Ovary (tissue), 9 donors: ENCODE measurements around the gene GRIK4. TPM values are rescaled to one million over a fixed set of nuclear protein-coding genes. Genes with fewer than 3 reads are reported as not detected.
"Not testable (repeated sequence)": the region's sequence is repeated elsewhere in the genome, so short reads cannot be mapped to it uniquely, and the experiment has no call there.

Experiments
- DNase-seq, 5 donors: peaks; one replicate each; pipeline ENCODE4 v3.0.0-alpha.2; 2019 to 2020
- H3K27ac ChIP-seq, 2 donors: fragments of 200-600 bp; one replicate each; pipeline versions ENCODE4 v1.5.1 to v1.8.0; 2019 to 2022
- H3K27me3 ChIP-seq: fragments of 200-600 bp; one replicate; pipeline ENCODE4 v1.8.0; 2022
- H3K36me3 ChIP-seq: fragments of 200-600 bp; sonication (generic); one replicate; pipeline ENCODE4 v1.5.1; 2019
- H3K4me1 ChIP-seq: one replicate; pipeline ENCODE4 v1.8.1; 2013; ENCODE audit warnings: mild to moderate bottlenecking, moderate library complexity; ENCODE audit not compliant: insufficient read depth
- H3K4me3 ChIP-seq: fragments of 200-600 bp; sonication (generic); one replicate; pipeline ENCODE4 v1.5.1; 2017
- H3K9me3 ChIP-seq, 2 donors: fragments of 200-600 bp in 1 of 2; sonication (generic) in 1 of 2; one replicate each; pipeline versions ENCODE4 v1.5.1 to v1.8.1; 2013 to 2019; ENCODE audit warnings: mild to moderate bottlenecking in 1 of 2, moderate library complexity in 1 of 2
- CTCF ChIP-seq, 3 donors: fragments of 450-650 bp in 2 of 3; fragments of 200-600 bp in 1 of 3; IDR thresholded peaks; one replicate each; pipeline versions ENCODE4 v1.5.1 to v1.8.0; 2016 to 2022; ENCODE audit warnings: antibody characterized with exemption in 3 of 3, mild to moderate bottlenecking in 1 of 3
- EP300 ChIP-seq: sonication (generic); formaldehyde crosslinking; IDR thresholded peaks from one replicate; pipeline ENCODE4 v1.6.1; 2017; ENCODE audit warnings: antibody characterized with exemption
- POLR2A ChIP-seq: fragments of 450-650 bp; IDR thresholded peaks from one replicate; pipeline ENCODE4 v1.6.1; 2017; ENCODE audit warnings: antibody characterized with exemption, mild to moderate bottlenecking, moderate library complexity
- whole genome bisulfite sequencing, 3 donors: extraction: QIAGEN DNeasy Blood & Tissue Kit in 1 of 3; methylation state at CpG; one replicate each; pipeline versions ENCODE4 v1.1.5 to v1.1.7; 2013 to 2017; 5-methylcytosine and 5-hydroxymethylcytosine counted together
- intact Hi-C, 4 donors: fragments of 100-400 bp; cut with DNase I; formaldehyde crosslinking; loops; one replicate each; pipeline versions ENCODE4 v1.11.0 to v1.15.1; 2022 to 2023
- polyA plus RNA-seq, 2 donors: library from polyadenylated mRNA; stranded (reverse); fragments of 200-250 nt in 1 of 2; fragments of 350-450 nt in 1 of 2; fragmentation: Illumina TruSeq in 1 of 2; extraction: RNeasy Lipid Tissue Mini Kit (QIAGEN cat#74804) in 1 of 2; gene quantifications; one replicate each; pipeline ENCODE4 v1.2.3, GENCODE V29; 2013 to 2014
- total RNA-seq, 7 donors: library from RNA; depleted of rRNA in 2 of 7; stranded (reverse); fragments of >200 nt in 2 of 7; fragmentation: NEBNext Ultra II Directional in 3 of 7; extraction: Animal tissue kit (Norgen Biotek cat#: 25700) in 3 of 7; gene quantifications; one replicate each; pipeline versions ENCODE4 v1.1.0 to v1.2.4, GENCODE V29; 2016 to 2023
- donor health status: DM: no; HTN: no; CAD: no; lungs with moderate emphysema.
- donor health status: DM: no; HTN: no; CAD: no.
- donor health status: Bipolar disorder and iron deficiency.
- donor health status: DM: yes; HTN: yes; CAD: no.
- donor health status: DM: no; HTN: no; CAD: no.
- donor health status: DM: yes; HTN: yes; CAD: no.

Gene GRIK4
- total and polyA plus RNA-seq, 9 donors: 1.3 to 13.4 (median 2.3) TPM

- Histone ChIP-seq H3K27me3 (no peaks in the 10 kb centered on the region), H3K36me3 (no peaks in the 10 kb centered on the region), H3K4me3 (no peak overlapping the region), H3K27ac (no peak overlapping the region), H3K4me1 (no peaks in the 10 kb centered on the region), H3K9me3 (no peaks in the 10 kb centered on the region)
- WGBS, 3 donors: 89 to 94% (median 91%) methylated on average over 8 of the region's 8 CpGs
- no peak for DNase-seq
- no peak for TF ChIP-seq POLR2A
- TF ChIP-seq EP300: no peak
- no peak for TF ChIP-seq CTCF (IDR thresholded peaks at IDR 0.05)
- intact Hi-C loops: no loop called here
Measured at GRCh38 chr11:120781486-120782120, 270.1 kb downstream of the GRIK4 start.

DNA sequence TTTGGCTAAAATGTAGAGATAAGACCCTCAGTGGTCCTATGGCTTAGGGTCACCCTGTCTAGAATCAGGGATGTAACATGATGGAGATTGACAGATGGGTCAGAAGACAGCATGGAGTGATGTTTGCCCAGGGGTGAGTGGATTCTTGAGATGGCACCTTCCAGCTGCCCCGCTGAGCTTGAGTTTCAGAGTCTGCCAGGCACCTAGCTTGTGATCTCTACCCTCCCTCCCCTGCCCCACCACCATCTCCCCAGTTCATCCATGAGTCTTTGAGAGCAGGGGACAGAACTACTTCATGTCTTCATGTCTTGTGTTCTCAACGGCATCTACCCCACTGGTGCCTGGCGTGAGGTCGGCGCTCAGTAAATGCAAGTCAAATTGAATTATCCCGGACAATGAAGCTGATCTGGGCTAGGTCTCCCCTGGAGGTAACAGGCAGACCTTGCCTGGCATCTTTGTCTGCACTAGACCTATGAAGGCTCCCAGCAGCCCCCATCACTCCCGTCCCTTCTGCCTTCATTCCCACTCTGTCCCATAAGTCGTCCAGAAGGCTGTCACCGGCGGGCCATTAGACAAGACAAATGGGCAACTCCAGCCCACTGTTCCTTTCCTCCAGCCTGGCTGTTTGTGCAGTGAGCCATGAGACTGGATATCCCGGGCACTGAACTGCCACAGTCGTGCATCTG is 273.2 kb downstream of the GRIK4 start:
- no peaks in the 10 kb centered on the region for H3K36me3 ChIP-seq
- no peaks in the 10 kb centered on the region for H3K4me1 ChIP-seq
- H3K4me3 ChIP-seq: no peak overlapping the region
- no peak overlapping the region for H3K27ac ChIP-seq
- no peak for DNase-seq
- no peaks in the 10 kb centered on the region for H3K27me3 ChIP-seq
- intact Hi-C loops: no loop called here
- TF ChIP-seq POLR2A: no peak
- 77 to 84% (median 81%) methylated on average over 12 of the region's 12 CpGs for WGBS, 3 donors
- no peaks in the 10 kb centered on the region for H3K9me3 ChIP-seq

DNA sequence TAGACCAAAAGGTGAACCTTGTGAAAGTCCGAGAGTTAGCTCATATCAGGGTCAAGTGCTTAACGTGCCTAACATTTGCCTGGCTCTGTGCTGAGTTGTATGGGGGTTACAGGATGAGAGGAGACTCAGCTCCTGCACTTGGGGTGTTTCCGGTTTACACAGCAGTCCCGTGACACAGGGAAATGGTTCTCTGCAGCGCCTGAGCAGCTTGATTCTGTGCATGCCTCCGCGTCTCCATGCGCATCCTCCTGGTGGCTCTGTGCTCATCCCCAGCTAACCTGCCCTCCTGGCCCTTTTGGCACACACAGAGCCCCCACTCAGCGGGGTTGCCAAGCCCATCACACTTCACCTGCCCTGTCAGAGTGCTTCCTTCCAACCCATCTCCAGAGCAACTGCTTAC is 274.0 kb downstream of the GRIK4 start:
- no peak for DNase-seq
- no peak for TF ChIP-seq EP300
- TF ChIP-seq CTCF (IDR thresholded peaks at IDR 0.05): no peak
- TF ChIP-seq POLR2A: no peak
- Histone ChIP-seq H3K27ac (no peak overlapping the region), H3K4me3 (no peak overlapping the region), H3K27me3 (no peaks in the 10 kb centered on the region), H3K4me1 (no peaks in the 10 kb centered on the region), H3K36me3 (no peaks in the 10 kb centered on the region), H3K9me3 (no peaks in the 10 kb centered on the region)
- intact Hi-C loops: no loop called here
- WGBS, 3 donors: 87 to 89% (median 87%) methylated on average over 9 of the region's 9 CpGs

- intact Hi-C loops: no loop called here
- H3K27ac ChIP-seq: no peak overlapping the region
- no peak for TF ChIP-seq CTCF (IDR thresholded peaks at IDR 0.05)
- no peak for TF ChIP-seq EP300
- TF ChIP-seq POLR2A: no peak
- no peaks in the 10 kb centered on the region for H3K9me3 ChIP-seq
- H3K36me3 ChIP-seq: no peaks in the 10 kb centered on the region
- no peak for DNase-seq
- H3K4me3 ChIP-seq: no peak overlapping the region
- H3K27me3 ChIP-seq: no peaks in the 10 kb centered on the region
- H3K4me1 ChIP-seq: no peaks in the 10 kb centered on the region
- WGBS, 3 donors: 96 to 98% (median 96%) methylated on average over 4 of the region's 4 CpGs
Measured at GRCh38 chr11:120786206-120786735, 274.7 kb downstream of the GRIK4 start.

DNA sequence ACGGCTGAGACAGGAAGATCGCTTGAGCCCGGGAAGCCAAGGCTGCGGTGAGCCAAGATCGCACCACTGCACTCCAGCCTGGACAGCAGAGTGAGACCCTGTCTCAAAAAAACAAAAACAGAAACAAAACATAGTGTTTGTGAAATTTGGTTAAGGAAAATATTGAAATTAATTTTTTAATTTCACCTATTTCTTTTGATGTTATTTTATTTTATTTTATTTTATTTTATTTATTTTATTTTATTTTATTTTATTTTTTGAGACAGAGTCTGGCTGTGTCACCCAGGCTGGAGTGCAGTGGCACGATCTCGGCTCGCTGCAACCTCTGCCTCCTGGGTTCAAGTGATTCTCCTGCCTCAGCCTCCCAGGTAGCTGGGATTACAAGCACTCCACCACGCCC is 275.7 kb downstream of the GRIK4 start:
- intact Hi-C loops, H3K4me1 ChIP-seq, H3K4me3 ChIP-seq, H3K27me3 ChIP-seq, H3K27ac ChIP-seq, H3K9me3 ChIP-seq, DNase-seq, H3K36me3 ChIP-seq: not testable (repeated sequence)
- WGBS, 3 donors: 84 to 86% (median 85%) methylated on average over 9 of the region's 9 CpGs
